ENCODE measurements around the gene CRACR2B. TPM values are rescaled to one million over a fixed set of nuclear protein-coding genes. Genes with fewer than 3 reads are reported as not detected.
A peak's percentile ranks its signal among the peaks of the same experiment; 100 is the strongest.

CRACR2B gene
- total RNA-seq = 0.43 and 0.97 TPM in 2 replicates

DNA sequence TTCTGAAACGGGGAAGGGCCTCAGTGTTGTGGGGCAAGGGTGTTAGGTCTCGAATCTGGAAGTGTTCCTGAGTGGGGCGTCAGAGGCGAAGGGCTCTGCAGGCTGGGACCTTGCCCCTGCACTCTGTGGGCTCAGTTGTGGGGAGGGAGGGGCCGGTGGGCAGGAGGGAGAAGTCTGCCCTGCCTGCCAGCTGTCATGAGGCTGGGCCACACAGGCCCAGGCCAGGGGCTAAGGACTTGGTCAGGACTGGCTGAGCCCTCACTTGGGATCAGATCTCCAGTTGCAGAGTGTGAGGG, at the start of gene CRACR2B:
TSS of gene CRACR2B (plus strand) at position 23 of the 296 bp plus-strand sequence. CDS start 689 bp downstream, outside the sequence.
- H3K4me3 ChIP-seq (ENCODE audit: low read depth, low read length) = peak within 1 kb of the TSS; percentile 42
- TF ChIP-seq, protein P1, sequence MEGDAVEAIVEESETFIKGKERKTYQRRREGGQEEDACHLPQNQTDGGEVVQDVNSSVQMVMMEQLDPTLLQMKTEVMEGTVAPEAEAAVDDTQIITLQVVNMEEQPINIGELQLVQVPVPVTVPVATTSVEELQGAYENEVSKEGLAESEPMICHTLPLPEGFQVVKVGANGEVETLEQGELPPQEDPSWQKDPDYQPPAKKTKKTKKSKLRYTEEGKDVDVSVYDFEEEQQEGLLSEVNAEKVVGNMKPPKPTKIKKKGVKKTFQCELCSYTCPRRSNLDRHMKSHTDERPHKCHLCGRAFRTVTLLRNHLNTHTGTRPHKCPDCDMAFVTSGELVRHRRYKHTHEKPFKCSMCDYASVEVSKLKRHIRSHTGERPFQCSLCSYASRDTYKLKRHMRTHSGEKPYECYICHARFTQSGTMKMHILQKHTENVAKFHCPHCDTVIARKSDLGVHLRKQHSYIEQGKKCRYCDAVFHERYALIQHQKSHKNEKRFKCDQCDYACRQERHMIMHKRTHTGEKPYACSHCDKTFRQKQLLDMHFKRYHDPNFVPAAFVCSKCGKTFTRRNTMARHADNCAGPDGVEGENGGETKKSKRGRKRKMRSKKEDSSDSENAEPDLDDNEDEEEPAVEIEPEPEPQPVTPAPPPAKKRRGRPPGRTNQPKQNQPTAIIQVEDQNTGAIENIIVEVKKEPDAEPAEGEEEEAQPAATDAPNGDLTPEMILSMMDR (IDR thresholded peaks at IDR 0.05; ENCODE audit: insufficient read depth, low read depth, low read length) = no peak
- DNase-seq (ENCODE audit: low read depth) = no peak

DNA sequence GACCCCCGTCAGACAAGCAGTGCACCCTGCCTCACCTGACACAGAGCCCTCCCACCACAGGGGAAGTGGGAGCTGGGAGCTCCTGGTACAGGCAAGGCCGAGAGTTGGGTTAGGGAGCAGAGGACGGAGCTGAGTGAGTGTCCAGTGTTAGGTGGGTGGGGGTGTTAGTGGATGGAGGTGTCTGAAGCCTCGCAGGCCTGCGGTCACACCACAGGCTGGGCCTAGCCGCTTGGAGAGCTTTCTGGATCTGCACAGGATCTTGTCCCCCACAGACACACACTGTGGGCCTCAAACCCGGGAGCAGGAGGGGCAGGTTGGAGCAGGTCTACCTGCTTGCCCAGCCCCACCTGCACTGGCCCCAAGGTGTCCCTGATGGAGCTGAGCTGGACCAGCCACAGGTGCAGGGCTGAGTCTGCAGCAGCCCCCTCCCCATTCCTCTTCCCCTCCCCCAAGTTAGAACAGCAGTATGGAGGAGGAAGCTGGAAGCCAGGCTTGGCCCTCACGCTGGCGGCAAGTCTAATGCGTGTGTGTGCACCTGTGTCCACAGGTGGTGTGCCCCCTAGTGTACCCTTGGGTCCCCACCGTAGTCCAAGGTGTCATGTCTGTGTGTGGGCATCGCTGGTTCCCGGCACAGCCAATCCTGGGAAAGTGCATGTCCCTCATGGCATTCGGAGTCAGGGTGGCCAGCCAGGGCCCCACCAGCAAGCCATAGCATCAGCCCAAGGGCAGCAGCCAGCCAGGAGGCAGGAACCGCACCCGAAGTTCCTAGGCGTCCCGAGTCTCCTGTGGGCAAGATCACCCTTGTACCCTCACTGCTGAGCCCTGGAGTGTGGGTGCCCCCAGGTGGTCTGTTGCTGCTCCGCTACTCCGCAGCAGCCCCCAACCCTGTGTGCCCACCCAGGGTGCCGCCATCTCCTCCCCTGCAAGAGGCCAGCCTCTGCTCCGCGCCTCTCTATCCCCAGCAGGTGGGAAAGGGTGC, 48.5 kb upstream of the CRACR2B start:
- TF ChIP-seq, protein P1 (IDR thresholded peaks at IDR 0.05; ENCODE audit: insufficient read depth, low read depth, low read length) = no peak
- no peak overlapping the region for H3K4me3 ChIP-seq (ENCODE audit: low read depth, low read length)
- no peak for DNase-seq (ENCODE audit: low read depth)

DNA sequence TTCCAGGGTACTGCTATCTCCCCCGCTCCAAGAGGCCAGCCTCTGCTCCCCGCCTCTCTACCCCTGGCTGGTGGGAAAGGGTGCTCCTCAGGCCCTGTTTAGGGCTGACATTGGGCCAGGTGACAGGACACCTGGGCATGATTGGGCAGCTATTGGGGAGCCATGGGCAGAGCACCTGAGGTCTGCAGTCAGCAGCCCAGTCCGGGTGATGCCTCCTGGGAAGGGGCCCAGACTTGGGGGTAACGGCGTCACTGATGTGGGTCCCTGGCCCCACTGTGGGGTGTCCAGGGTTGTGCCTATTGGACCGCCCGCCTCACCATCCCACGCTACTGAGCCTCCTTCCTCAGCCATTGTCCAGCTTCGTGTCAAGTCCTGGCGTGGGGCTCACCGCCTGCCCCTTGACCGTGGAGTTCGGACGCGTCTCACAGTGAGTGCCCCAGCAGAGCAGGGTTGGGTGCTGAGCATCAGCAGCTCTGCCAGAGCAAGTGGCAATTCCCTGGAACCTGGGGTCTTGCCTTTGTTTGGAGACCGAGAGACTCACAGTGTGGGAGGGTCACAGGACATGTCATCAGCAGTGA, 47.7 kb upstream of the CRACR2B start:
- TF ChIP-seq, protein P1 (IDR thresholded peaks at IDR 0.05; ENCODE audit: insufficient read depth, low read depth, low read length) = no peak
- no peak for DNase-seq (ENCODE audit: low read depth)
- H3K4me3 ChIP-seq (ENCODE audit: low read depth, low read length) = no peak overlapping the region

DNA sequence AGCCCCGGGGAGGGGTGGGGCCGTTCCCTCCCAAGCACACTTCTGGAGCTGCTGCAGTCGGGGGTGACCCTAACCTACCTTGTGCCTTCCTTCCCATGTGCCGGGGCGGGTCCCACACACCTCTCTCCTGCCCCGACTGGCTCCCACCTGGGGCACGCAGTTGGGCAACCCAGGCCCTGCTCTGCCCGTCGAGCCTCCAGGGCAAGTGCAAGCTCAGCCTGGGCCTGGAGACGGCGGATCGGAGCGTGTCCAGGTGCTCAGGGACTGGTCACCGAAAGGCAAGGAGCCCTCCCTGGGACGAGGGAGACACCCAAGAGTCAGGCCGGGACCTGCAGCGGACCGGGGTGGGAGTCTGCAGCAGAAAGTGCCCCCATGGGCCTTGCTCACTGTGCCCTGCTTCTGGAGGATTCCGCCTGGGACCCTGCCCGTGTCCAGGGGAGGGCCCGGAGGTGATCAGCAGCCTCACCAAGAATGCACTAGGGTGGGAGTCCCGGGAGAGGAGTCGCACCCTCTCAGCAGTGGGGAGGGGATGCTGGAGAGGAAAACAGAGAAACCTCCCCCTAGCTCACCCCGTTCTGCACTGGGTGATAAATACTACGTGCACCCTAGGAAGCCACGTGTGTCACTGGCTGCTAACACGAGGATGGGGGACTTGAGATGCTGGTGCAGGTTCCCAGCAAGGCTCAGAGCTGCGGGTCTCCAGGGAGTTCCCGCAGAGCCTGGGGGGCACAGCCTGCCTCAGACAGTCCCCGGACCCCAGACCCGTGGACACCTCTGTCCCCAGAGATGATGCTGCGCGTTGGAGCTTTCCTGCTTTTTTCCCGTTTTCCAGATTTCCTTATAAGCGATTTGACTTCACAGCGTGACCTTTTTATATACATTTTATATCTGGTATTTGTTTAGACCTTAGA, 45.2 kb upstream of the CRACR2B start:
- H3K4me3 ChIP-seq (ENCODE audit: low read depth, low read length) = no peak overlapping the region
- no peak for DNase-seq (ENCODE audit: low read depth)
- TF ChIP-seq, protein P1 (IDR thresholded peaks at IDR 0.05; ENCODE audit: insufficient read depth, low read depth, low read length) = no peak

DNA sequence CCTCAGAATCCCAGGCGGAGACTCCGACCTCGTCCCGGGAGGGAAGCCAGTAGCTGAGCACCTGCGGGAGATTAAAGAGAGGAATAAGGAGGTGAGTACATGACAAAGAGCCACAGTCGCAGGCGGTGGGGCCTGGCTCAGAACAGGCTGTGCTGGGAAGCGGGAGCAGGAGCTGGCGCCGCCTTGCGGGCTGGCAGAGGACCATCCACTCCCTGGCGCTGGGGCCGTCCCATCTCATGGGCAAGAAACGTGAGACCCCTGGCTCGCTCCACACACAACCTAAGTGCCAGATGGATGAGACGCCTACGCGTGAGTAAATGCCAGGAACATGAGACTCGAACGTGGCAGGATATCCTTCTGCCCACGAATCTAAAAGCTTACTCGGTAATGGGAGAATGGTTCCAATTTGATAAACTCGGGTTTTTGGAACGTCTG, 44.1 kb upstream of the CRACR2B start:
- peak; percentile 77 for DNase-seq (ENCODE audit: low read depth)
- H3K4me3 ChIP-seq (ENCODE audit: low read depth, low read length) = no peak overlapping the region
- TF ChIP-seq, protein P1 (IDR thresholded peaks at IDR 0.05; ENCODE audit: insufficient read depth, low read depth, low read length) = peak; percentile 86

DNA sequence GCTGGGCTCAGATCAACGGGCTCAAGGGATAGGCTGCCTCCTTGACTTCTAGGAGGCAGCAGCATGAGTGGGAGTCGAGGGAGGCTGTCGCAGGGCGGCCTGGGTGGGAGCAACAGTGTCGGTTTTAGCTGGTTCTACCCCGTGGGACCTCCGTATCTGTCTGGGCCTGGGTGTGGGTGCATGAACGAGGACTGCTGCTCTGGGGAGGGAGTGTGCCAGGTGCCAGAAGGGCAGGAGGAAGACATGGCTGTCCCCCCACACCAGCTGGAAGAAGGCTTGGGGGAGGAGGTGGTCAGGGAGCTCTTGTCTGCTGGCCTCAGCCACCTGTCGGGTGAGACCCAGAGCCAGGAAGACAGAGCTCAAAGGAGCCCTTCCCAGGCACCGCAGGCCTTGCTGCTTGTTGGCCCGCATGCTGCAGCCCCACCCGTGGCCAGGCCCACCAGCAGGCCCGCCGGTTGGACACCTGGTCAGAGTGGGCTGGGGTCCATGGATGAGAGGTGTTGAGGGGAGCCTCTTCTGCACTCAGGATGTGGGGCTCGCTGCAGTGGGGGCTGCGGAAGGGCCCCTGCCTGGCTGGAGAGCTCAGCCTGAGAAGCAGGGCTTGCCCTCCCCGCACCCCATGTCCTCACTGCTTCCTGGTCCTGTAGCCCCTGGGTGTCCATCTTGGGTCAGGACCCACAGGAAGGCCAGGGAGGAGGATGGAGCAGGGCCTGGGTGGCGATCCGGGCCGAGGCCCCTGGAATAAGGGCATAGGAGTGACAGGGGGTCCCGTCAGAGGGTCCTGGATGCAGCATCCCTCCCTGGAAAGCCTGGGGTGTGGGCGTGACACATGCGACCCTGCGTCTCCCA, 41.3 kb upstream of the CRACR2B start:
- TF ChIP-seq, protein P1 (IDR thresholded peaks at IDR 0.05; ENCODE audit: insufficient read depth, low read depth, low read length) = no peak

More for the DNA sequence above, 41.3 kb upstream of the CRACR2B start:
- H3K4me3 ChIP-seq (ENCODE audit: low read depth, low read length) = no peak overlapping the region
- DNase-seq (ENCODE audit: low read depth) = no peak
